ENCODE measurements around the gene CDAN1. TPM values are rescaled to one million over a fixed set of nuclear protein-coding genes. Genes with fewer than 3 reads are reported as not detected.
"Not testable (repeated sequence)": the region's sequence is repeated elsewhere in the genome, so short reads cannot be mapped to it uniquely, and the experiment has no call there.

The CDAN1 gene, protein sequence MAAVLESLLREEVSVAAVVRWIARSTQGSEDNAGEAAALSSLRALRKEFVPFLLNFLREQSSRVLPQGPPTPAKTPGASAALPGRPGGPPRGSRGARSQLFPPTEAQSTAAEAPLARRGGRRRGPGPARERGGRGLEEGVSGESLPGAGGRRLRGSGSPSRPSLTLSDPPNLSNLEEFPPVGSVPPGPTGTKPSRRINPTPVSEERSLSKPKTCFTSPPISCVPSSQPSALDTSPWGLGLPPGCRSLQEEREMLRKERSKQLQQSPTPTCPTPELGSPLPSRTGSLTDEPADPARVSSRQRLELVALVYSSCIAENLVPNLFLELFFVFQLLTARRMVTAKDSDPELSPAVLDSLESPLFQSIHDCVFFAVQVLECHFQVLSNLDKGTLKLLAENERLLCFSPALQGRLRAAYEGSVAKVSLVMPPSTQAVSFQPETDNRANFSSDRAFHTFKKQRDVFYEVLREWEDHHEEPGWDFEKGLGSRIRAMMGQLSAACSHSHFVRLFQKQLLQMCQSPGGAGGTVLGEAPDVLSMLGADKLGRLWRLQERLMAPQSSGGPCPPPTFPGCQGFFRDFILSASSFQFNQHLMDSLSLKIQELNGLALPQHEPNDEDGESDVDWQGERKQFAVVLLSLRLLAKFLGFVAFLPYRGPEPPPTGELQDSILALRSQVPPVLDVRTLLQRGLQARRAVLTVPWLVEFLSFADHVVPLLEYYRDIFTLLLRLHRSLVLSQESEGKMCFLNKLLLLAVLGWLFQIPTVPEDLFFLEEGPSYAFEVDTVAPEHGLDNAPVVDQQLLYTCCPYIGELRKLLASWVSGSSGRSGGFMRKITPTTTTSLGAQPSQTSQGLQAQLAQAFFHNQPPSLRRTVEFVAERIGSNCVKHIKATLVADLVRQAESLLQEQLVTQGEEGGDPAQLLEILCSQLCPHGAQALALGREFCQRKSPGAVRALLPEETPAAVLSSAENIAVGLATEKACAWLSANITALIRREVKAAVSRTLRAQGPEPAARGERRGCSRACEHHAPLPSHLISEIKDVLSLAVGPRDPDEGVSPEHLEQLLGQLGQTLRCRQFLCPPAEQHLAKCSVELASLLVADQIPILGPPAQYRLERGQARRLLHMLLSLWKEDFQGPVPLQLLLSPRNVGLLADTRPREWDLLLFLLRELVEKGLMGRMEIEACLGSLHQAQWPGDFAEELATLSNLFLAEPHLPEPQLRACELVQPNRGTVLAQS
- 7.6 TPM for total RNA-seq

DNA sequence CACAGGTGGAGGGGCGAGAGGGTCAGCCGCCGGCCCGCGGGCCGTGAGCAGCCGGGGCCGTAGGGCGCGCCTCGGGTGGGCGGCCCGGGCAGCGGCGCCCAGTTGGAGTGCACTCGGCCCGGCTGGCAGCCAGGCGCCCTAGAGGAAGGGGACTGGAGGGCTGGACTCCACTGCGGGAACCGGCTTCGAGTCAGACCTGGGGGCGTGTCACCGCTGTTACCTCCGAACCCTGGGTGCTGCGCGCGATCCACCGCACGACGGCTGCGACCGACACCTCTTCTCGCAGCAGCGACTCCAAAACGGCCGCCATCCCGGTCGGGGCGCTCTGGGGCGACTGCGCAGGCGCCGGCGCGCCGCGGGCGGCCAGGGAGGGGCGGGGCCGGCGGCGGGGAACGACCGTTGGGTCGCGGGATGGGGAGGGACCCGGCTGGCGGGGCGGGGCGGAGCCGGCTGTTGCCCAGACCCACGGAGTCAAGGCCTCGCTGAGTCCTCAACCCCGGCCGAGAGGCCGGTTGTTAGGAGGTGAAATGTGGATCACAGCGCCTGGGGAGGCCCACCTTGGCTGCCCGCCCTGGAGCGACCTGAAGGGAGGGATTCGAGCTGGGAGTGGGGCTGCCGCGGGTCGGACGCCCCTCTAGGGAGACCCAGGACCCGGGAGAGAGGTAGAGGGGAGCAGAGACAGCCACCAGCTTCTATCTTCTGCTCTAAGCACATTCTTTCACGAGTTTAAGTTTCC lies at the start of gene CDAN1:
CDAN1 (minus strand) TSS at position 336 of the 736 bp plus-strand sequence; CDS start at position 310, 26 bp downstream.
- H3K27me3 ChIP-seq (ENCODE audit: insufficient read depth, low read length) = no peaks in the 10 kb centered on the region
- peaks cover 17% of the 10 kb centered on the region for H3K4me1 ChIP-seq (ENCODE audit: insufficient read depth, low read length)
- no peaks in the 10 kb centered on the region for H3K9me3 ChIP-seq (ENCODE audit: low read depth, low read length)
- H3K4me3 ChIP-seq (ENCODE audit: low read length) = peak within 1 kb of the TSS; percentile 86

DNA sequence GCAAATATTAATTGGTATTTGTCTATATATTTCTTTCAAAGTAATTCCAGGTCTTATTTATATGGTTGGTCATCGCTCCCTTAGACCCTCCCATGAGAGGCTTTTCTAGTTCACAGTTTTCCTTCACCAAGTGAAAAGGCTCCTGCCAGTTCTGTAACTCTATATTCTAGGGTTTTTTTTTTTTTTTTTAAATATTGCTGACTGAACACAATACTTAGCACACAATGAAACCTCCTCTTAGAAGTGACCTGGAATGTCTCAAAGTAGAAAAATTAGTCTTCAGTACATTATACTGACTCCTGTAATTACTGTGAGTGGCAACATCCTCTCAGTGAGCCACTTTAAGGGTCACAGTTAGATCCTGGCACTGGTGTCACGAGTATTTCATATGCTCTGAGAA lies 48.6 kb upstream of the CDAN1 start:
- H3K9me3 ChIP-seq (ENCODE audit: low read depth, low read length) = no peaks in the 10 kb centered on the region
- no peak overlapping the region for H3K4me3 ChIP-seq (ENCODE audit: low read length)
- H3K4me1 ChIP-seq (ENCODE audit: insufficient read depth, low read length) = no peaks in the 10 kb centered on the region
- no peaks in the 10 kb centered on the region for H3K27me3 ChIP-seq (ENCODE audit: insufficient read depth, low read length)

DNA sequence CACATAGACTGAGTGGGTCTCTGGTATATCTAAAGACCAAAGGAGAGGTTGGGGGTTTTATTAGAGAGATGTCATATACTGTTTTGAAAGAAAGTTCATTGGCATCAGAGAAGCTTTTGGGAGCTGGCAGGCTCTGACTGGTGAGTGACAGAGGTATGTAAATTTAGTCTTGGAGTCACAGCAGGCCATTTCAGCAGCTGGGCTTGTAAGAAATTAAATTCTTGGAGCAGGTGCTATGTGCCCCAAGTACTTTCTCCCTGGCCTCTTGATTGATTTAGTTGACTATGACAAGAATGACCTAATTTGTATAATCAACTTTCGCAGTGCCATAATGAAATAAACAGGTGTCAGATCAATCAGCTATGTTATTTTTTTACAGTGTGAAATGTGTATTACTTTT lies 47.8 kb upstream of the CDAN1 start:
- Histone ChIP-seq H3K4me3 (ENCODE audit: low read length) (no peak overlapping the region), H3K27me3 (ENCODE audit: insufficient read depth, low read length) (no peaks in the 10 kb centered on the region), H3K4me1 (ENCODE audit: insufficient read depth, low read length) (no peaks in the 10 kb centered on the region), H3K9me3 (ENCODE audit: low read depth, low read length) (no peaks in the 10 kb centered on the region)

DNA sequence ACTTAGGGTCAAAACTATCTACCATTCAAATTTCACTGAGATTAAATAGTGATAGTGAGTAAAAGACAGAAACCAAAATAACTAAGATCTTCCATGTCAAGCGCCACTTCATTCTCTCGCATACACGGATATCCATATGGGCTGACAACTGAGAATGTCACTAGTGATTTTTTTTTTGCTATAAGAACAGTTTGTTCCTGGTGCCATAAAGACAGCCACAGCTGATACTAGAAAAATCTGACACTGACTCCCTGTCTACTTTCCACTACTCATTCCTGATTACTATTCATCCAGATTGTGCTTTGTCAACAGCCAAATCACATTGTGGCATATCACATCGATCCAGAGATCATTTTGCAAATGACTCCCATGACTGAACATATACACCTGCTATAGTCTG lies 45.8 kb upstream of the CDAN1 start:
- Histone ChIP-seq H3K9me3 (ENCODE audit: low read depth, low read length) (no peaks in the 10 kb centered on the region), H3K27me3 (ENCODE audit: insufficient read depth, low read length) (no peaks in the 10 kb centered on the region), H3K4me3 (ENCODE audit: low read length) (no peak overlapping the region), H3K4me1 (ENCODE audit: insufficient read depth, low read length) (no peaks in the 10 kb centered on the region)

DNA sequence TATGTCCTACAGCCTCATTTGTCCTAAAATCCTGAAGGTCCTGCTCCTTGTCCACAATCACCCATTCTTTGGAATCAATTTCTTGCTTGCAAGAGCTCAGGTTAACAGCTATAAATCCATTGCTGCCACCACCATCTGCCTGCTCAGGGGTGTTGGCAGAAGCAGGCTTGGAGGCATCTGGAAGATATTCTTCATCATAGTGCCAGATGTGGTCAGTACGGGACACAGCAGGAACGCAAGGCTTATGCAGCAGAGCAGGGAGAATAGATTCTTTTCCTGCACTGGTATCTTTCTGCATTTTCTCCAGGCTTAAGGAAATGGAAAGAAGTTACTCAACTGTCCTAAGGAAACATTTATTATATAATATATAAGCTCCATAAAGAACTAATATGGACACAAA lies 38.5 kb upstream of the CDAN1 start:
- Histone ChIP-seq H3K4me3 (ENCODE audit: low read length) (no peak overlapping the region), H3K27me3 (ENCODE audit: insufficient read depth, low read length) (no peaks in the 10 kb centered on the region), H3K9me3 (ENCODE audit: low read depth, low read length) (no peaks in the 10 kb centered on the region), H3K4me1 (ENCODE audit: insufficient read depth, low read length) (no peaks in the 10 kb centered on the region)

DNA sequence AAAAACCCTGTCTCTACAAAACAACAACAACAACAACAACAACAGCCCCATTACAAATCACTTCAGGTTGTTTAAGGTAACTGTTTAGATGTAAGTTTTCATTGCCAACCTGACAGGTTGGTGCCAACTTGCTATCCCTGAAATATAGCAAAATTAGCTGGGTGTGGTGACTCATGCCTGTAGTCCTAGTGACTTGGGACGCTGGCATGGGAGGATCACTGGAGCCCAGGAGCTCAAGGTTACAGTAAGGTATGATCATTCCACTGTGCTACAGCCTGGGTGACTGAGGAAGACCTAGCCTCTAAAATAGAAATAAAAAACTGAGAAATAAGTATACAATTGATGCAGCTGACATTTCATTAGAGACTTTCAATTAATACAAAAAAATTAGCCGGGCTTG lies 36.0 kb upstream of the CDAN1 start:
- H3K9me3 ChIP-seq (ENCODE audit: low read depth, low read length) = no peaks in the 10 kb centered on the region
- H3K27me3 ChIP-seq (ENCODE audit: insufficient read depth, low read length) = no peaks in the 10 kb centered on the region
- H3K4me3 ChIP-seq (ENCODE audit: low read length) = no peak overlapping the region
- H3K4me1 ChIP-seq (ENCODE audit: insufficient read depth, low read length) = no peaks in the 10 kb centered on the region

DNA sequence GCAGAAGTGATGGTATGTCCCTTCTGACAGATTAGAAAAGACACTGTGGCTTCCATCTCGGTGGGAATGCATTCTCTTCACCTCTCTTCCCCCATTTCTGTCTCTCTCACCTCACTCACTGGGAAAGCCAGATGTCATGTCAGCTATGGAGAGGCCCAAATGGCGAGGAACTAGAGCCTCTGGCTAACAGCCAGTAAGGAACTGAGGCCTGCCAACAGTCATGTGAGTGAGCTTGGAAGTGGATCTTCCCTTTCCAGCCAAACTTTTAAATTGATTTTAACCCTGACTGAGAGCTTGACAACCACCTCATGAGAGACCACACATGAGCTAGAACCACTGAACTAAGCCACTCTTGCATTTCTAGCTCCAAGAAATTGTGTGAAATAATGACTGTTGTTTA lies 35.2 kb upstream of the CDAN1 start:
- Histone ChIP-seq H3K27me3 (ENCODE audit: insufficient read depth, low read length) (no peaks in the 10 kb centered on the region), H3K4me3 (ENCODE audit: low read length) (no peak overlapping the region), H3K4me1 (ENCODE audit: insufficient read depth, low read length) (no peaks in the 10 kb centered on the region), H3K9me3 (ENCODE audit: low read depth, low read length) (no peaks in the 10 kb centered on the region)

DNA sequence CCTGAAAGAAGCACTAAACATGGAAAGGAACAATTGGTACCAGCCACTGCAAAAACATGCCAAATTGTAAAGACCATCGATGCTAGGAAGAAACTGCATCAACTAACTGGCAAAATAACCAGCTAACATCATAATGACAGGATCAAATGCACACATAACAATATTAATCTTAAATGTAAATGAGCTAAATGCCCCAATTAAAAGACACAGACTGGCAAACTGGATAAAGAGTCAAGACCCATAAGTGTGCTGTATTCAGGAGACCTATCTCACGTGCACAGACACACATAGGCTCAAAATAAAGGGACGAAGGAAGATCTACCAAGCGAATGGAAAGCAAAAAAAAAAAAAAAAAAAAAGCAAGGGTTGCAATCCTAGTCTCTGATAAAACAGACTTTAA lies 29.2 kb upstream of the CDAN1 start:
- not testable (repeated sequence) for H3K27me3 ChIP-seq (ENCODE audit: insufficient read depth, low read length); H3K4me3 ChIP-seq (ENCODE audit: low read length); H3K4me1 ChIP-seq (ENCODE audit: insufficient read depth, low read length); H3K9me3 ChIP-seq (ENCODE audit: low read depth, low read length)

DNA sequence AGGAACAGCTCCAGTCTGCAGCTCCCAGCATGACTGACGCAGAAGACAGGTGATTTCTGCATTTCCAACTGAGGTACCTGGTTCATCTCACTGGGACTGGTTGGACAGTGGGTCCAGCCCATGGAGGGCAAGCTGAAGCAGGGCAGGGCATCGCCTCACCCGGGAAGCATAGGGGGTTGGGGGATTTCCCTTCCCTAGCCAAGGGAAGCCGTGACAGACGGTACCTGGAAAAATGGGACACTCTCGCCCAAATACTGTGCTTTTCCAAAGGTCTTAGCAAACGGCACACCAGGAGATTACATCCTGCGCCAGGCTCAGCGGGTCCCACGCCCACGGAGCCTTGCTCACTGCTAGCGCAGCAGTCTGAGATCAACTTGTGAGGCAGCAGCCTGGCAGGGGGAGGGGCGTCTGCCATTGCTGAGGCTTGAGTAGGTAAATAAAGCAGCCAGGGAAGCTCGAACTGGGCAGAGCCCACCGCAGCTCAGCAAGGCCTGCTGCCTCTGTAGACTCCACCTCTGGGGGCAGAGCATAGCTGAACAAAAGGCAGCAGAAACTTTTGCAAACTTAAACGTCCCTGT lies 27.3 kb upstream of the CDAN1 start:
- not testable (repeated sequence) for H3K4me3 ChIP-seq (ENCODE audit: low read length); H3K4me1 ChIP-seq (ENCODE audit: insufficient read depth, low read length); H3K27me3 ChIP-seq (ENCODE audit: insufficient read depth, low read length)
- H3K9me3 ChIP-seq (ENCODE audit: low read depth, low read length) = peaks cover 14% of the 10 kb centered on the region

DNA sequence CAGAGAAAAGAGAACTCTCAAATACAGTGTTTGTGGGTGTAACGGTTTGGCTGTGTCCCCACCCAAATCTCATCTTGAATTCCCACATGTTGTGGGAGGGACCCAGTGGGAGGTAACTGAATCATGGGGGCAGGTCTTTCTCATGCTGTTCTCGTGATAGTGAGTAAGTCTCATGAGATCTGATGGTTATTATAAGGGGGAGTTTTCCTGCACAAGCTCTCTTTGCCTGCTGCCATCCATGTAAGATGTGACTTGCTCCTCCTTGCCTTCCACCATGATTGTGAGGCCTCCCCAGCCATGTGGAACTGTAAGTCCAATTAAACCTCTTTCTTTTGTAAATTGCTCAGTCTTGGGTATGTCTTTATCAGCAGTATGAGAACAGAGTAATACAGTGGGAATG lies 24.9 kb upstream of the CDAN1 start:
- not testable (repeated sequence) for H3K4me3 ChIP-seq (ENCODE audit: low read length); H3K27me3 ChIP-seq (ENCODE audit: insufficient read depth, low read length); H3K4me1 ChIP-seq (ENCODE audit: insufficient read depth, low read length)
- H3K9me3 ChIP-seq (ENCODE audit: low read depth, low read length) = peaks cover 14% of the 10 kb centered on the region

DNA sequence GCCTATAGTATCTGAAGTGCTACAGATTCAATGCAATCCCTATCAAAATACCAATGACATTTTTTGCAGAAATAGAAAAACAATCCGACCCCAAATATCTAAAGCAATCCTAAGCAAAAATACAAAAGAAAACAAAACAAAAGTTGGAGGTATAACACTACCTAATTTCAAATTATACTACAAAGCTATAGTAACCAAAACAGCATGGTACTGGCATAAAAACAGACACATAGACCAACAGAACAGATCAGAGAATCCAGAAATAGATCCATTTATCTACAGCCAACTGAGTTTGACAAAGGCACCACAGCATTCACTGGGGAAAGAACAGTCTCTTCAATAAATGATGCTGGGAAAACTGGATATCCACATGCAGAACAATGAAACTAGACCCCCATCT lies 23.8 kb upstream of the CDAN1 start:
- no peaks in the 10 kb centered on the region for H3K4me1 ChIP-seq (ENCODE audit: insufficient read depth, low read length)
- H3K9me3 ChIP-seq (ENCODE audit: low read depth, low read length) = peaks cover 14% of the 10 kb centered on the region
- H3K27me3 ChIP-seq (ENCODE audit: insufficient read depth, low read length) = no peaks in the 10 kb centered on the region
- H3K4me3 ChIP-seq (ENCODE audit: low read length) = no peak overlapping the region

DNA sequence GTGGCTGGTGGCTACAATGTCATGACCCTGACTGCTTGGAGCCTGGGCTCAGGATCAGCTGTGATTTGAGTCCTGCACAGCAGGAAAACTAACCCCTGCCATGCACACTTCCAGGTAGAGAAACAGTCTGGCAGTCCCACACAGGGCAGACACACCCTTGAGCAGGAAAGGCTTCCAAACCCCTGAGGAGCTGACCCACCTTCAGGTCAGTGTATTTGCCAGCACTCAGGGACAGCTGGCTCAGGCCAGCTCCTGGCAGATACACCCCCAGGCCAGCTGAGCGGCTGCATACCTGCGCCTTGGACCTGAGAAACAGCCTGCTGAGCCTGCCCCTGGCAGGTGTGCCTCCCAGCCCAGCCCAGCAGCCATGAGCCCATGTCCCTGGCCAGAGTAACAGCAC lies 22.2 kb upstream of the CDAN1 start:
- no peaks in the 10 kb centered on the region for H3K4me1 ChIP-seq (ENCODE audit: insufficient read depth, low read length)
- no peak overlapping the region for H3K4me3 ChIP-seq (ENCODE audit: low read length)
- H3K9me3 ChIP-seq (ENCODE audit: low read depth, low read length) = peaks cover 14% of the 10 kb centered on the region
- no peaks in the 10 kb centered on the region for H3K27me3 ChIP-seq (ENCODE audit: insufficient read depth, low read length)

DNA sequence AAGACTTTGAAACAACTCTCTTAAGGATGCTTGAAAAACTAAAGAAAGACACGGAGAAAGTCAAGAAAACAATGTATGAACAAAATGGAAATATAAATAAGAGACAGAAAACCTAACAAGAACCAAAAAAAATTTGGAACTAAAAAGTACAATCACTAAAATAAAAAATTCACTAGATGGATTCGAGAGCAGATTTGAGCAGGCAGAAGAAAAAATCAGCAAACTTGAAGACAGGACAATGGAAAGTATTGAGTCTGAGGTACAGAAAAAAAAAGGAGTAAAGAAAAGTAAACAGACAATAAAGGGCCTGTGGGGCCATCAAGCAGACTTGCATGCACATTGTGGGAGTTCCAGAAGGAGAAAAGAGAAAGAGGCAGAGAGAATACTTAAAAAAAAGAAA lies 13.4 kb upstream of the CDAN1 start:
- Histone ChIP-seq H3K4me3 (ENCODE audit: low read length) (no peak overlapping the region), H3K4me1 (ENCODE audit: insufficient read depth, low read length) (no peaks in the 10 kb centered on the region), H3K9me3 (ENCODE audit: low read depth, low read length) (peaks cover 8% of the 10 kb centered on the region), H3K27me3 (ENCODE audit: insufficient read depth, low read length) (no peaks in the 10 kb centered on the region)

DNA sequence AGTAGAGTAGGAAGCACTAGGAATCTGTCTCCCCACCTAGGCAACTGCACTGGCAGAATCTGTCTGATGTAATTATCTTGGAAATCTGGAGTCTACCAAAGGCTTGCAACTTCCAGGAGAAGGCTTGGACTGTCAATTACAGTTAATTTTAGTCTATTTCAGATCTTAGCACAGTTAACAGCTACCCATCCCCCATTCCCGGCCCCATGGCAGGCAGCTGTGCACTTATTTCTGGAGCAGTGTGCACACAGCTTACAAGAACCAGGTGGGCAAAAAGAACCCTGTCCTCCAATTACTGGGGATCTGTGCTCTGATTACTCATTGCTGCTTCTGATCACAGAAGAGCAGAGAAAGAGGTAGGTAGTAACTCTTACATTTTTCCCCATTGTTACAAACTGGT lies 12.3 kb upstream of the CDAN1 start:
- H3K4me3 ChIP-seq (ENCODE audit: low read length) = no peak overlapping the region
- peaks cover 8% of the 10 kb centered on the region for H3K9me3 ChIP-seq (ENCODE audit: low read depth, low read length)
- H3K27me3 ChIP-seq (ENCODE audit: insufficient read depth, low read length) = no peaks in the 10 kb centered on the region
- H3K4me1 ChIP-seq (ENCODE audit: insufficient read depth, low read length) = no peaks in the 10 kb centered on the region

Measured in mononuclear cell (primary cell).